Activated CD4-positive, alpha-beta T cell treated with anti-CD3 and anti-CD28 coated beads, Interleukin-2, Interleukin-6, amounts not matched to agents 100 ng/mL and 50 ng/mL, durations not matched to agents 16 hours and 8 hours (primary cell): Measurements from ENCODE around the gene PODNL1.

Experiments
- DNase-seq: peaks from one replicate; pipeline ENCODE4 v3.0.0-alpha.2; 2020

Gene PODNL1, protein sequence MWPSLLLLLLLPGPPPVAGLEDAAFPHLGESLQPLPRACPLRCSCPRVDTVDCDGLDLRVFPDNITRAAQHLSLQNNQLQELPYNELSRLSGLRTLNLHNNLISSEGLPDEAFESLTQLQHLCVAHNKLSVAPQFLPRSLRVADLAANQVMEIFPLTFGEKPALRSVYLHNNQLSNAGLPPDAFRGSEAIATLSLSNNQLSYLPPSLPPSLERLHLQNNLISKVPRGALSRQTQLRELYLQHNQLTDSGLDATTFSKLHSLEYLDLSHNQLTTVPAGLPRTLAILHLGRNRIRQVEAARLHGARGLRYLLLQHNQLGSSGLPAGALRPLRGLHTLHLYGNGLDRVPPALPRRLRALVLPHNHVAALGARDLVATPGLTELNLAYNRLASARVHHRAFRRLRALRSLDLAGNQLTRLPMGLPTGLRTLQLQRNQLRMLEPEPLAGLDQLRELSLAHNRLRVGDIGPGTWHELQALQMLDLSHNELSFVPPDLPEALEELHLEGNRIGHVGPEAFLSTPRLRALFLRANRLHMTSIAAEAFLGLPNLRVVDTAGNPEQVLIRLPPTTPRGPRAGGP

DNA sequence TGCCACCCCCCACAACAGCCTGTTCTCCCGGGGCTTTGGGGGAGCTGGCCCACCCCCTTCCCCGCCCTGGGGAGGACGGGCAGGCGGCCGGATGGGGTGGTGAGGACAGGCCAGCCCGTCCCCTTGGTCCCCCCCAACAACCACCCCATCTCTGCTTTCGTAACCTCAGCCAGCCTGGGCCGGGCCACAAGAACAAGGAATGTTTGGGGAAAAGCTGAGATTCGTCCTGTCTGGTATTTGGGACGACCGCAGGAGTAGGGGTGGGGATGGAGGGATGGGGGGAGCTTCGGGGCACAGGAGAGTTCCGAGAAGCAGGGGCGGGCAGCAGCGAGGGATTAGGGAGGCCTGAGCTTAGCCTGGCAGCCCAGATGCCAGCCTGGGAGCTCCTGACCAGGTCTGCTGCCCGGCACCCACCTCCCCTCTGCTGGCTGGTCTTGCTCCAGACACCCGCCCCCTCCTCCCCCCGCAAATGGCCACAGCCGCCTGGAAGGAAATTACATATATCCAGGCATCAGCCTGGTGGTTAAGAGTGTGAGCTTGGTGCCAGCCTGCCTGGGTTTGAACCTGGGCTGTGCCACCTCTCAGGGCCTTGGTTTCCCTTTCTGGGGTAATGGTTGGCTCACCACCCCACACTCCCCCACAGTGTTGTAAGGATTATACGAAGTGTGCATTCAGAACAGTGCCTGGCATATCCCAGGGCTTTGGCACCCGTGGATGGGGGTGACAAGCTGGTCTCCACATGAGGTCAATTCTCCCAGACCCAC lies at the start of gene PODNL1:
Gene PODNL1 (minus strand): TSS at position 117 of the 764 bp plus-strand sequence. CDS start 236 bp downstream, outside the sequence.
- DNase-seq, result no peak

DNA sequence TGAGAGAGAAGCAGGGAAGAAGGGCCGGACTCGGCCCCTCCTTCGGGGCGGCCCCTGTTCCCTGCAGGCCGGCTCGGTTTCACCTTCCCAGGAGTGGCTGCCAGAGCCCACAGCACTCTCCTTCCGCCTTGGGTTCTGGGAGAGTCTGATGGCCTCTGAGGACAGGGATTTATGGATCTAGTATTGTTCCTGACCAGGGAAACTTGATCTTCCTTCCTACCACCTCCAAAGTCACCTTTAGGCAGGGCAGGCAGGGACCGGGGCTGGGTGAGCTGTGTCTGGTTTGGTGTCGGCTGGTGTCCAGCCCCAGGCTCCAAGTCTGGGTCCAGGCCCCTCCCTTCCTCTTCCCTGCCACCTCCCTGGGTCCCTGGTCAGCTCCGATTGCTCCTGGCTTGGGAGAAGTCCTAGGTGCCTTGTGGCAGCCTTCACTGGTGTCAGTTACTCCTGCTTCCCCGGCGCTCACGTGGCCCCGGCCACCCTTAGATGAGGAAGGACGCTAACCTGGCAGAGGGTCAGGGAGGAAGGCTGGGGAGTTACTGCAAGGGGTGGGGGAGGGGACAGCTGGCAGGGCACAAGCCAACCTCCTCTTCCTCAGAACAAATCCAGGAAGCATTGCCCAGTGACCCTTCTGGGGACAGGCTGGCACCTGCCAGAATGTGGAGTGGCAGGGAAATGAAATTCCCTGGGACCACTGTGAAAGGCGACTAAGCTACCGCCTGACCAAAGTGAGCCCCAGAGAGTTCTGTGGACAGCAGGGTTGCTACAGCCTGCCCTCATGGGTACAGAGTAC lies 49.1 kb upstream of the PODNL1 start:
- no peak for DNase-seq

DNA sequence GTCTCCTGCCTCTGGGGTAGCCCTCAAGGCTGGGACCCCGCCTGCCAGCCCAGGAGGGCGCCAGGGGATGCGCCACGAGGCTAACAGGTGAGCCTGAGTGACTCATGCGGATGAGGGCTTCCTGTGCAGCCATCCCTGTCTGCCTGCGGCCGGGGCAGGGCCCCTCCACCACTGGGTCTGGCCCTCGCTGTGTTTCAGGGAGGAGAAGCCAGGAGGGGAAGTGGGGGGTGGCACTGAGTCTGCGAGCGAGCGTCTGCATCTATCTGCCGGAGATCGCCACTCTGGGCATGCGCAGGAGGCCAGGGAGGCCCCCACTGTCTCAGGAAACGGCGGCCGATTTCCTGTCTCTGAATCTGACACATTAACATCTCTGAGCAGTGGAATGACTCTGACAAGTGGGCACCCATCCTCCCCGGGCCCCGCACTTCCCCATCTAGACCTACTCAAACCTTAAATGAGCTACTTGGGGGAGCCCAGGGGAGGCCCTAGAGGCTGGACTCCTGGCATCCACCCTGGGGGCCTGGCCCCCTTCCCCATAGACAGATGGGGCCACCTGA lies 48.2 kb upstream of the PODNL1 start:
- peak; percentile 99 for DNase-seq

DNA sequence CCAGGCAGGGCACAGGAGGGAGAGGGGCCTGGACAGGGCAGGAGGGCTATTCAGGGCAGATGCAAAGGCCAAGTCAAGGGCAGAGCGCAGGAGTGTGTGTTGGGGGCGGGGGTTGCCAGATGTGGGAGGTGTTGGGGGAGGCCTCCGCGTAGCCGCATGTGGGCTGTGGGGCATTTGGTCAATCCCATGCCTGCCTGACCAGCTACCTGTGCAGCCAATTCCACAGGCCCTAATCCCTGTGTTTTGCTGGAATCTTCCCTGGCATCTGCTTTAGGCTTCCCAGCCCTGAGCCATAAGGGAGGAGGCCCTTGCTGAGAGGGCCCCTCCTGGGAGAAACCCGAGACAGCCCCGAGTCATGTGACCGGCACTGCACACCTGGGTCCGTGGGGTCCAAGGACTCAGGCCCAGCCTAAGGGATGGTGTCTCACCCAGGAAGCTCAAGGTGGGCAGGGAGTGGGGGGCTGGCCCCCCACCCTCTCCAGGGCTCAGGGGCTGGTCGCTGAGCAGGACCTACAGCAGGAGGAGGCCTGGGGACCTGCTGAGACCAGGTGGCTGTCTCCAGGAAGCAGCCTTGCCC lies 47.6 kb upstream of the PODNL1 start:
- no peak for DNase-seq

- DNase-seq, result no peak
These were observed 46.9 kb upstream of the PODNL1 start for GRCh38 chr19:13984875-13985741.

DNA sequence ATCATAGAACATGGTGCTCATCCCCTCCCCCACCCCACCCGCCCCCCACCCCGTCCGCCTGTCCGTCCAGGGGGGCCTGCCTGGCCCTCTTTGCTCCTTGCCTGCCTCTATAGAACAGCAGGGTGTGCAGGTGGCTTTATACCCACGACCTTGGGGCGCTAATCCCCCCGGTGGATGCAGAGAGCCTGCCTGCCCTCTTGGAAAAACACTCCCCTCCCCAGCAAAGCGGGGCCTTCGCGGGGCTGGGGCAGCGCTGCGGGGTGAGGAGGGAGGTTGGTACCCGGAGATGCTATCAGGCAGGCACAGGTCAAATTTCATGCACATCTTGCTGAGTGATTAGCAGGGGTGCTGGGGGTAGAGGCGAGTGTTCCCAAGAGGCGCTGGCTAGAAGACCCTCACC lies 46.0 kb upstream of the PODNL1 start:
- DNase-seq, result no peak

- no peak for DNase-seq
These were observed 45.1 kb upstream of the PODNL1 start for GRCh38 chr19:13983213-13983889.

GRCh38 chr19:13982773-13983172 lies 44.6 kb upstream of the PODNL1 start:
- DNase-seq, result no peak

GRCh38 chr19:13981988-13982501 lies 43.8 kb upstream of the PODNL1 start:
- DNase-seq, result no peak

DNA sequence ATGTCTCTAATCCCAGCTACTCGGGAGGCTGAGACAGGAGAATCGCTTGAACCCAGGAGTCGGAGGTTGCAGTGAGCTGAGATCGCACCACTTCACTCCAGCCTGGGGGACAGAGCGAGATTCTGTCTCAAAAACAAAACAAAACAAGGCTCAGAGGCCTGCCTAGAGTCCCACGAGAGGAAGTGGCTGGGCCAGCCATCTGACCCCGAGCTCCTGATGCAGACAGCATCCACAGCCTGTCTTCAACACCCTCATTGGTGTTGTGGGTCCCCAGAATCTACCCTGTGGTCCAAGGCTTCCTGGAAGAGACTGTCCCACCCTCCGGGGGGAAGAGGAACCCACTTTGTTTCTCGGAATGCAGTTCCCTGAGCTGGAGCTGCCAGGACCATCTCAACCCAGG lies 43.2 kb upstream of the PODNL1 start:
- no peak for DNase-seq

DNA sequence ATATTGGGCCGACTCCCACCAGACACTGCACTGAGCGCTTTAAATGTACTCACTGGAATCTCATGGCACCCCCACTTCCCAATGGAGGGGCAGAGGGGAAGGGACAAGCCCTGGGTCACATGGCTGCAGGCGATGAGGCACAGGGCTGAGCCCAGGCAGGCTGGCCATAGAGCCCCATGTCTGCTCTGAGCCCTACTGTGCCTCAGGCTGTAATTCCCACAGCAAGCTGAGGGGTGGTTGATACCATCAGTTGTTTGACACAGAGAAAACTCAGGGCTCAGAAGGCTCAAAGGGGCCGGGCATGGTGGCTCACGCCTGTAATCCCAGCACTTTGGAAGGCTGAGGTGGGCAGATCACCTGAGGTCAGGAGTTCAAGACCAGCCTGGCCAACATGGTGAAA lies 42.8 kb upstream of the PODNL1 start:
- no peak for DNase-seq

DNA sequence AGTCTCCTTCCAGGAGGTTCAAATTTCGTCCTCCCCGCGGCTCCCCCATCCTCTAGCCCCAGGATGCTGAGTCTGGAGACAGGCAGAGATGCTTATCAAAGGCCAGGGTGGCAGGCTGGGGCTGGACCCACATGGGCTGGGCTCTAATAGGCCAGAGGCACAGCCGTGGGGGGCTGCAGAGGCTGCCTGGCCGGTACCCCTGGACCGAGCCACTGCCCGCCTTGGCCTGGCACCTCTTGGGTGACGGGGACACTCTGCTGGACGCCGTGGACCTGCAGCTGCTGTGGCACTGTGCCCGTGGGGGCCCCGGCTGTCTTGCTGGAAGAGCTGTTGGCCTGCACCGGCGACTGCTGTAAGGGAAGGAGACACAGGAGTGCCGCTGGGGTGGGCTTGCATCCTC lies 42.1 kb upstream of the PODNL1 start:
- DNase-seq, result no peak

DNA sequence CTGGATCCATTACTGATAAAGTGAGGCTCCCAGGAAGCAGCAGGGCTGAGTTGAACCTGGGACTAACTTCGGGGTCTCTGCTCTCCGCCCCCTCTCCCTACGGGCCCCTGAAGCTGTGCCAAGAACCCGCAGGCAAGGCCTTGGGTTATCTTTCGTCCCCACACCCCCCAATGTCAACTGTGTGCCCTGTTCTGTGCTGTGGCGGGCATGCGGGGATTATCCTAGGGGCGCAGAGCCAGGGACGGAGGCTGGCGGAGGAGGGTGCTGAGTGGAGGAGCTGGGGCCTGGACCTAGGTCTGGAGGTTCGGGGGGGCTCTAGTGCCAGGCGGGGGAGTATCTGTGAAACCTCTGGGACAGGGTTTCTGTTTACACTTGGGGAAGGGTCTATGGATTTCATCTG lies 41.5 kb upstream of the PODNL1 start:
- DNase-seq, result no peak

DNA sequence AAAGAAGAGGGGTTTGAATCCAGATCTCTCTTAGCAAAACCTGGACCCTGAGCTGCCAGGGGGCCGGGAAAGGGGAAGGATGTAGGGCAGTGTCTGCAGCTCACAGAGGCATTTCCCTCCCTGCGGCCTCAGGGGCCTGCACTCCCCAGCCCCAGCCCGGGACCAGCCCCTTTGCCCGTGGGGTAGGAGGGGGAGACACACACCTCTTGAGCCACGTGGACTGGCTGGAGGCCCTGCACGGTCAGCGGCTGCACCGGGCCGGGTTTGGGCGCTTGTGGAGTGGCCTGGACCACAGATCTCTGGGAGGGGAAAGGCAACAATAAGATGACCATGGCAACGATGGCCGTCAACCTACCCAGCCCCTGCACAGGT lies 41.0 kb upstream of the PODNL1 start:
- no peak for DNase-seq

GRCh38 chr19:13978351-13979243 lies 40.4 kb upstream of the PODNL1 start:
- DNase-seq, result no peak

DNA sequence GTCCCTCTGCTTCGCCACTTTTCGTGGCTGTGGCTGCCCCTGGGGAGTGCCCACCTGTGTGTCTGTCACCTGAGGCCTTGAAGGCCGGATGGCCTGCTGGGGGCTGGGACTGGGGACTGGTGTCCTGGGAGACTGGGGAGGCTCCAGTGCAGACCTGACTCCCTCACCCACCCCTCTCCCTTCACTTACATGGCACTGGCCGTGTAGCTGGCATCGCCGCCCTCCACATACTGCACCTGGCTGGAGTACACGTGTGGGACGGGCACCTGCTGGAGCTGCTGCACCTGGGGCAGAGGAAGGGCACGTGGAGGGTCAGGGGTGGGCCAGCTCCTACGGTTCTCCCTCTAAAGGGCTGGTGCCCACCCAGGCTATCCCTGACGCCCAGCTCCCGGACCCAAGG lies 39.6 kb upstream of the PODNL1 start:
- no peak for DNase-seq

- DNase-seq, result no peak
These were observed 38.2 kb upstream of the PODNL1 start for GRCh38 chr19:13976446-13976845.

- DNase-seq, result no peak
These were observed 37.7 kb upstream of the PODNL1 start for GRCh38 chr19:13975870-13976269.

DNA sequence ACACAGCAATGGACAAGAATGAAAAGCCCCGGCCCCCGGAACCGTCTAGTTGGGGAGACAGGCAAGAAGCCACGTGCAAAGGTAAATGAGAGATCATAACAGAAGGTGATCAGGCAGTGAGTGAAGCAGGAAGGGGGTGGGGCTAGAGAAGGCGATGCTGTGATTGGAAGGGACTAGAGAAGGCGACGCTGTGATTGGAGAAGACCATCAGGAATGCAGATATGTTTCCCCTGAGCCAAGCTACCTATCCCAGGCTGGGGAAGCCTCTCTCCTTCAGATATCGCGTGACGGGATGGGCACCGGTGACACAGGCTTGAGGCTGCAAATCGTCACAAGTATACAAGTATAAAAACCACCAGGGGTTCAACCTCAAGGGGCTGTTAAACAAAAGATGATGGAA lies 35.9 kb upstream of the PODNL1 start:
- peak; percentile 39 for DNase-seq
